ENCODE data around the gene JMJD6. TPM values are rescaled to one million over a fixed set of nuclear protein-coding genes. Genes with fewer than 3 reads are reported as not detected.

Gene JMJD6
- 10 to 100 TPM in 3 of 5 donors, 1 to 10 TPM in 2; 9.3 to 47.3 (median 16.5) TPM for total RNA-seq
- 10 to 100 TPM; 25.8 to 32.5 (median 28.5) TPM for polyA plus RNA-seq
- long read RNA-seq, donor 1, full-length matches to known transcripts, result 5 of 10 reads
- long read RNA-seq, donor 1, partial matches to known transcripts, result 5 of 10 reads
- long read RNA-seq, donor 1, other reads (novel, unspliced or antisense), result 0 of 10 reads
- long read RNA-seq, donor 2, full-length matches to known transcripts, result 8 of 31 reads
- long read RNA-seq, donor 2, partial matches to known transcripts, result 12 of 31 reads
- long read RNA-seq, donor 2, other reads (novel, unspliced or antisense), result 11 of 31 reads
- long read RNA-seq, donor 3, transcript JMJD6-202 (6 exons, 1,603 nt), result major isoform, 5 of 5 reads
- long read RNA-seq, donor 3, partial matches to known transcripts, result 0 of 5 reads
- long read RNA-seq, donor 3, other reads (novel, unspliced or antisense), result 0 of 5 reads
- long read RNA-seq, donor 4, partial matches to known transcripts, result 0 of 1 reads
- long read RNA-seq, donor 4, other reads (novel, unspliced or antisense), result 0 of 1 reads
- long read RNA-seq, donor 5, partial matches to known transcripts, result 0 of 4 reads
- long read RNA-seq, donor 5, other reads (novel, unspliced or antisense), result 0 of 4 reads
- long read RNA-seq, donor 6, transcript JMJD6-202 (6 exons, 1,603 nt), result major isoform, 8 of 105 reads
- long read RNA-seq, donor 6, partial matches to known transcripts, result 64 of 105 reads
- long read RNA-seq, donor 6, other reads (novel, unspliced or antisense), result 27 of 105 reads
- long read RNA-seq, donor 7, transcript JMJD6-202 (6 exons, 1,603 nt), result major isoform, 7 of 16 reads
- long read RNA-seq, donor 7, partial matches to known transcripts, result 5 of 16 reads
- long read RNA-seq, donor 7, other reads (novel, unspliced or antisense), result 0 of 16 reads
- long read RNA-seq, donor 8, partial matches to known transcripts, result 18 of 24 reads
- long read RNA-seq, donor 8, other reads (novel, unspliced or antisense), result 0 of 24 reads
- long read RNA-seq, donor 9, partial matches to known transcripts, result 0 of 2 reads
- long read RNA-seq, donor 9, other reads (novel, unspliced or antisense), result 0 of 2 reads
- long read RNA-seq, donor 10, result 0 reads

GRCh38 chr17:76726231-76726775 lies at the start of gene JMJD6:
Gene JMJD6 (minus strand): TSS chr17:76726606. CDS start chr17:76726475, 131 bp downstream.
- 0 to 1% (median 0%) methylated on average over 17 to 60 of the region's 60 CpGs for WGBS, 5 donors
- H3K4me1 ChIP-seq, result peaks cover 38 to 80% (median 69%) of the 10 kb centered on the region in 4 donors
- H3K27me3 ChIP-seq, result no peaks in the 10 kb centered on the region
- intact Hi-C loops (cut with DNase I; ENCODE audit: low total_unique reads), result no loop called here
- peak within 1 kb of the TSS; percentile 98 to 100 (median 100) for H3K27ac ChIP-seq
- H3K4me3 ChIP-seq, result peak within 1 kb of the TSS; percentile 85 to 97 (median 90)
- peak; percentile 86 to 95 (median 91) for TF ChIP-seq POLR2AphosphoS5 (IDR thresholded peaks at IDR 0.05)
- TF ChIP-seq EP300 (IDR thresholded peaks at IDR 0.05), result no peak
- peak in 2 of 4 donors; percentile 86 to 96 for TF ChIP-seq POLR2A (IDR thresholded peaks at IDR 0.05)
- H3K36me3 ChIP-seq, result peaks cover 40 to 58% (median 51%) of the 10 kb centered on the region in 4 donors
- peak; percentile 97 to 99 for DNase-seq
- H3K9me3 ChIP-seq, result no peaks in the 10 kb centered on the region

GRCh38 chr17:76775021-76775600 lies 48.7 kb upstream of the JMJD6 start:
- intact Hi-C loops (cut with DNase I; ENCODE audit: low total_unique reads), result no loop called here
- no peak for TF ChIP-seq POLR2AphosphoS5 (IDR thresholded peaks at IDR 0.05)
- no peak for TF ChIP-seq CTCF (IDR thresholded peaks at IDR 0.05)
- TF ChIP-seq EP300 (IDR thresholded peaks at IDR 0.05), result no peak
- TF ChIP-seq POLR2A (IDR thresholded peaks at IDR 0.05), result no peak
- peaks cover 40 to 96% (median 86%) of the 10 kb centered on the region in 4 donors for H3K36me3 ChIP-seq
- H3K4me3 ChIP-seq, result no peak overlapping the region
- no peak overlapping the region for H3K27ac ChIP-seq
- H3K27me3 ChIP-seq, result no peaks in the 10 kb centered on the region
- H3K9me3 ChIP-seq, result no peaks in the 10 kb centered on the region
- no peak for DNase-seq
- 85 to 94% (median 87%) methylated on average over 10 of the region's 10 CpGs for whole genome bisulfite sequencing, 5 donors
- H3K4me1 ChIP-seq, result peaks cover 0 to 8% (median 0%) of the 10 kb centered on the region in 4 donors

- H3K27me3 ChIP-seq, result no peaks in the 10 kb centered on the region
- peak overlapping the region in 2 of 5 donors; percentile 27 to 35 for H3K27ac ChIP-seq
- no peaks in the 10 kb centered on the region for H3K9me3 ChIP-seq
- DNase-seq, result peak in 1 of 2 donors; percentile 39
- peaks cover 44 to 97% (median 89%) of the 10 kb centered on the region in 4 donors for H3K36me3 ChIP-seq
- WGBS, 5 donors, result 53 to 77% (median 63%) methylated on average over 6 of the region's 6 CpGs
- intact Hi-C loops (cut with DNase I; ENCODE audit: low total_unique reads), result no loop called here
- H3K4me1 ChIP-seq, result peaks cover 0 to 8% (median 0%) of the 10 kb centered on the region in 4 donors
- TF ChIP-seq CTCF (IDR thresholded peaks at IDR 0.05), result no peak
- TF ChIP-seq POLR2A (IDR thresholded peaks at IDR 0.05), result no peak
- no peak for TF ChIP-seq EP300 (IDR thresholded peaks at IDR 0.05)
- TF ChIP-seq POLR2AphosphoS5 (IDR thresholded peaks at IDR 0.05), result no peak
- H3K4me3 ChIP-seq, result no peak overlapping the region
These were observed 46.6 kb upstream of the JMJD6 start for GRCh38 chr17:76772842-76773525.

- no peak for TF ChIP-seq POLR2A (IDR thresholded peaks at IDR 0.05)
- TF ChIP-seq CTCF (IDR thresholded peaks at IDR 0.05), result no peak
- no peak for TF ChIP-seq POLR2AphosphoS5 (IDR thresholded peaks at IDR 0.05)
- TF ChIP-seq EP300 (IDR thresholded peaks at IDR 0.05), result no peak
- no peaks in the 10 kb centered on the region for H3K4me1 ChIP-seq
- no peak overlapping the region for H3K4me3 ChIP-seq
- DNase-seq, result no peak
- no peaks in the 10 kb centered on the region for H3K27me3 ChIP-seq
- WGBS, 5 donors, result 85 to 95% (median 90%) methylated on average over 3 of the region's 3 CpGs
- H3K9me3 ChIP-seq, result no peaks in the 10 kb centered on the region
- H3K27ac ChIP-seq, result no peak overlapping the region
- peaks cover 22 to 85% (median 60%) of the 10 kb centered on the region in 4 donors for H3K36me3 ChIP-seq
- intact Hi-C loops (cut with DNase I; ENCODE audit: low total_unique reads), result no loop called here
These were observed 32.2 kb upstream of the JMJD6 start for GRCh38 chr17:76758570-76758969.
